HG03558 (cell line): Measurements from ENCODE around the gene RASSF3.

Experiments used
- ATAC-seq: cut with Tn5 transposase; IDR thresholded peaks from one replicate; pipeline ENCODE4 v1.9.1; 2021; ENCODE audit warnings: moderate number of reproducible peaks; ENCODE audit not compliant: unreplicated experiment; ENCODE audit errors: extremely low read depth

The RASSF3 gene

GRCh38 chr12:64666054-64666914 lies 56.0 kb downstream of the RASSF3 start:
- no peak for ATAC-seq

- ATAC-seq = no peak
Observed at GRCh38 chr12:64667793-64668192, 57.5 kb downstream of the RASSF3 start.

GRCh38 chr12:64669270-64669842 lies 59.1 kb downstream of the RASSF3 start:
- peak; percentile 62 for ATAC-seq

- ATAC-seq = no peak
Observed at GRCh38 chr12:64670019-64670418, 59.7 kb downstream of the RASSF3 start.

GRCh38 chr12:64670919-64671639 lies 60.8 kb downstream of the RASSF3 start:
- no peak for ATAC-seq

GRCh38 chr12:64671681-64672080 lies 61.4 kb downstream of the RASSF3 start:
- no peak for ATAC-seq

- no peak for ATAC-seq
Observed at GRCh38 chr12:64672925-64673409, 62.7 kb downstream of the RASSF3 start.

- no peak for ATAC-seq
Observed at GRCh38 chr12:64673490-64674169, 63.3 kb downstream of the RASSF3 start.

- ATAC-seq = no peak
Observed at GRCh38 chr12:64674367-64674922, 64.2 kb downstream of the RASSF3 start.

GRCh38 chr12:64675795-64676194 lies 65.5 kb downstream of the RASSF3 start:
- ATAC-seq = no peak

GRCh38 chr12:64678248-64678647 lies 68.0 kb downstream of the RASSF3 start:
- no peak for ATAC-seq

GRCh38 chr12:64678835-64679234 lies 68.5 kb downstream of the RASSF3 start:
- ATAC-seq = no peak

GRCh38 chr12:64679487-64680001 lies 69.2 kb downstream of the RASSF3 start:
- no peak for ATAC-seq

- ATAC-seq = no peak
Observed at GRCh38 chr12:64680235-64680634, 69.9 kb downstream of the RASSF3 start.

GRCh38 chr12:64681200-64682052 lies 71.1 kb downstream of the RASSF3 start:
- no peak for ATAC-seq

GRCh38 chr12:64682572-64683277 lies 72.4 kb downstream of the RASSF3 start:
- no peak for ATAC-seq

- no peak for ATAC-seq
Observed at GRCh38 chr12:64683816-64684543, 73.7 kb downstream of the RASSF3 start.

- ATAC-seq = no peak
Observed at GRCh38 chr12:64685050-64685449, 74.8 kb downstream of the RASSF3 start.
